Mucosa of rectum (tissue), 2 donors: Measurements from ENCODE around the gene LANCL2.
A peak's percentile ranks its signal among the peaks of the same experiment; 100 is the strongest.
"Not testable (repeated sequence)": the region's sequence is repeated elsewhere in the genome, so short reads cannot be mapped to it uniquely, and the experiment has no call there.

ENCODE experiments used
- H3K27ac ChIP-seq, 2 donors: one replicate each; pipeline ENCODE4 v1.7.0; 2013; ENCODE audit warnings: inconsistent platforms in 2 of 2, low read depth in 2 of 2, low read length in 2 of 2
- H3K27me3 ChIP-seq, 2 donors: one replicate each; pipeline ENCODE4 v1.7.0; 2013; ENCODE audit warnings: low read length in 2 of 2; ENCODE audit not compliant: control insufficient read depth in 2 of 2, insufficient read depth in 2 of 2
- H3K36me3 ChIP-seq, 2 donors: one replicate each; pipeline ENCODE4 v1.7.0; 2013; ENCODE audit warnings: low read length in 2 of 2; ENCODE audit not compliant: control insufficient read depth in 2 of 2, insufficient read depth in 2 of 2
- H3K4me1 ChIP-seq, 2 donors: one replicate each; pipeline ENCODE4 v1.7.0; 2013; ENCODE audit warnings: low read length in 2 of 2, mild to moderate bottlenecking in 1 of 2; ENCODE audit not compliant: control insufficient read depth in 2 of 2, insufficient read depth in 2 of 2
- H3K4me3 ChIP-seq, 2 donors: one replicate each; pipeline ENCODE4 v1.7.0; 2013; ENCODE audit warnings: low read length in 2 of 2
- H3K9ac ChIP-seq, 2 donors: one replicate each; pipeline ENCODE4 v1.7.0; 2013; ENCODE audit warnings: low read length in 2 of 2, low read depth in 1 of 2, mild to moderate bottlenecking in 1 of 2
- H3K9me3 ChIP-seq, 2 donors: one replicate each; pipeline ENCODE4 v1.7.0; 2013; ENCODE audit warnings: low read length in 2 of 2; ENCODE audit not compliant: control insufficient read depth in 2 of 2
- donor health status: healthy.
- donor health status: Normal muscosa, but diverticular disease.

The LANCL2 gene

DNA sequence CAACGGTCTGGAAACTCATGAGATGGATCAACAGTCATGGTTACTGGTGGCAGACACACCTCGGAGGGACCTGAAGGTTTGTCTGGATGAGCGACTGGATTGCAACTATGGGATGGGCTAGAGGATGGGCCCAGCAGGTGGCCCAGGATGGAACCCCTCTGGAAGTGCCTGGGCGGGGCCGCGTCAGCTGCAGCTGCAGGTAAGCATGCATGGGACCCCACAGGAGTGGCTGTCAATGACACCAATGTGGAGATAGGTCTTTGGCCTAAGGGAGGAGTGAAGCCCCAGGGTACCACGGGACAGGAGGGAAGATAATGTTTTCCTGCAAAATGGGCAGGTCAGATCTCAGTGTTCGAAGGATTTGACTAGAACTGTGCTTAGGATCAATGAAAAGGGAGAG, 103.4 kb downstream of the LANCL2 start:
- H3K9ac ChIP-seq = no peak overlapping the region
- H3K9me3 ChIP-seq = no peaks in the 10 kb centered on the region
- H3K27ac ChIP-seq = peak overlapping the region in 1 of 2 donors; percentile 9
- H3K4me3 ChIP-seq = no peak overlapping the region
- H3K36me3 ChIP-seq = peaks cover 20 to 30% of the 10 kb centered on the region in 2 donors
- H3K27me3 ChIP-seq = no peaks in the 10 kb centered on the region
- H3K4me1 ChIP-seq = no peaks in the 10 kb centered on the region

DNA sequence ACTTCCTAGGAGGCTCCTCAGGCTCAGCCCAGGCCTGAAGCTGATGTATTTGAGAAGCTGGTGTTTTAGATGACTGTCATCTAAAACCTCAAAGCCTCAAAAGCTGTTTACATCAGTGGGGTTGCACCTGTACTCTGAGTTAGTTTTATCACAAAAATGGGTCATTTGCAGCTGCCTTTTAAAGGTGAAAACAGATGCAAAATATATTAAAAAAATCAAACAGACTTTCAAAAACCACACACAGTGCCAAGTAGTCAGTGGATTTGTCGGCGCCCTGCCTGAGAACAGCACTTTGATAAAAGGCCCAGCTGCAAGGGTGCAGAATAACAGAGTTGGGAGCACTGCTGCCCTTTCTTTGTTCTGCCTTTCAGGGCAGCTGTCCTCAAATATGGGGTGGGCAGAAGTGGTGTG, 104.1 kb downstream of the LANCL2 start:
- peaks cover 17 to 24% of the 10 kb centered on the region in 2 donors for H3K36me3 ChIP-seq
- no peak overlapping the region for H3K4me3 ChIP-seq
- no peaks in the 10 kb centered on the region for H3K9me3 ChIP-seq
- H3K27me3 ChIP-seq = no peaks in the 10 kb centered on the region
- no peaks in the 10 kb centered on the region for H3K4me1 ChIP-seq
- no peak overlapping the region for H3K9ac ChIP-seq
- H3K27ac ChIP-seq = peak overlapping the region in 1 of 2 donors; percentile 11

- no peak overlapping the region for H3K9ac ChIP-seq
These were observed 104.6 kb downstream of the LANCL2 start for GRCh38 chr7:55469721-55470120.

GRCh38 chr7:55470261-55470660, 105.1 kb downstream of the LANCL2 start:
- no peaks in the 10 kb centered on the region for H3K27me3 ChIP-seq
- no peaks in the 10 kb centered on the region for H3K9me3 ChIP-seq
- H3K4me3 ChIP-seq = no peak overlapping the region
- H3K4me1 ChIP-seq = no peaks in the 10 kb centered on the region
- H3K36me3 ChIP-seq = peaks cover 9 to 21% of the 10 kb centered on the region in 2 donors
- H3K9ac ChIP-seq = no peak overlapping the region
- no peak overlapping the region for H3K27ac ChIP-seq

More at GRCh38 chr7:55469721-55470120, 104.6 kb downstream of the LANCL2 start:
- no peaks in the 10 kb centered on the region for H3K27me3 ChIP-seq
- no peak overlapping the region for H3K4me3 ChIP-seq
- no peaks in the 10 kb centered on the region for H3K4me1 ChIP-seq
- H3K27ac ChIP-seq = peak overlapping the region in 1 of 2 donors; percentile 11
- peaks cover 14 to 21% of the 10 kb centered on the region in 2 donors for H3K36me3 ChIP-seq
- H3K9me3 ChIP-seq = no peaks in the 10 kb centered on the region

GRCh38 chr7:55471594-55471993, 106.5 kb downstream of the LANCL2 start:
- H3K4me1 ChIP-seq, H3K9me3 ChIP-seq, H3K9ac ChIP-seq, H3K4me3 ChIP-seq, H3K27ac ChIP-seq, H3K27me3 ChIP-seq: not testable (repeated sequence)
- peaks cover 3 to 21% of the 10 kb centered on the region in 2 donors for H3K36me3 ChIP-seq

DNA sequence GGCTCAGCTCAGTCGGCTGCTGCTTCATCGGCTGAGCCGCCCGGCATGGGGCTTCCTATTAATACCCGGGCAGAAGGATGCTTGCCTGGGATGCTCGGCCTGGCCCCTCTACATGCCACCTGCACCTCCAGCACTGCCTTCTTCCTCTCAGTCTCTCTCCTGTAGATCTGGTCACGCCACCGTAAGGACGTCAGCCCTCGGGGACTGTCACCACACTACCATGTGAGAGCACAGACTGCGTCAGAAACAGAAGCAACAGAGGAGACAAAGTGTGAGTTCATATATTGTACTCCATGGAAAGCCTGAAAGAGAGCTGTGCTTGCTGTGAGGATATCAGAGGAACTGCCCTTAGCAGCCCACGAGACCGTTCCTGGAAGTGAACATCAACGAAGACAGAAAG, 107.3 kb downstream of the LANCL2 start:
- H3K27me3 ChIP-seq, H3K4me3 ChIP-seq, H3K27ac ChIP-seq, H3K9me3 ChIP-seq, H3K9ac ChIP-seq, H3K4me1 ChIP-seq: not testable (repeated sequence)
- H3K36me3 ChIP-seq = peaks cover 11 to 21% of the 10 kb centered on the region in 2 donors

GRCh38 chr7:55472928-55473725, 108.0 kb downstream of the LANCL2 start:
- no peaks in the 10 kb centered on the region for H3K9me3 ChIP-seq
- peaks cover 12 to 21% of the 10 kb centered on the region in 2 donors for H3K36me3 ChIP-seq
- H3K4me1 ChIP-seq = no peaks in the 10 kb centered on the region

GRCh38 chr7:55473932-55474331, 108.8 kb downstream of the LANCL2 start:
- Histone ChIP-seq H3K36me3 (peaks cover 12 to 19% of the 10 kb centered on the region in 2 donors), H3K27ac (no peak overlapping the region), H3K27me3 (no peaks in the 10 kb centered on the region), H3K9me3 (no peaks in the 10 kb centered on the region), H3K4me1 (no peaks in the 10 kb centered on the region), H3K9ac (no peak overlapping the region), H3K4me3 (no peak overlapping the region)

More at GRCh38 chr7:55472928-55473725, 108.0 kb downstream of the LANCL2 start:
- Histone ChIP-seq H3K27ac (no peak overlapping the region), H3K4me3 (no peak overlapping the region), H3K9ac (no peak overlapping the region), H3K27me3 (no peaks in the 10 kb centered on the region)

- H3K4me1 ChIP-seq = no peaks in the 10 kb centered on the region
- no peaks in the 10 kb centered on the region for H3K9me3 ChIP-seq
- no peak overlapping the region for H3K4me3 ChIP-seq
- H3K27ac ChIP-seq = no peak overlapping the region
- H3K27me3 ChIP-seq = no peaks in the 10 kb centered on the region
- H3K9ac ChIP-seq = no peak overlapping the region
- H3K36me3 ChIP-seq = peaks cover 12 to 19% of the 10 kb centered on the region in 2 donors
These were observed 110.1 kb downstream of the LANCL2 start for GRCh38 chr7:55474944-55475854.
